Vagina (tissue), 2 donors: ENCODE measurements around the gene DNAH3. TPM values are rescaled to one million over a fixed set of nuclear protein-coding genes. Genes with fewer than 3 reads are reported as not detected.

Source experiments
- DNase-seq, 2 donors: peaks; one replicate each; pipeline ENCODE4 v3.0.0-alpha.2; 2017; ENCODE audit errors: extremely low spot score in 2 of 2
- H3K27ac ChIP-seq: fragments of 200-600 bp; sonication (generic); one replicate; pipeline ENCODE4 v1.5.1; 2019
- H3K27me3 ChIP-seq: fragments of 200-600 bp; sonication (generic); one replicate; pipeline ENCODE4 v1.5.1; 2019
- H3K36me3 ChIP-seq, 2 donors: fragments of 200-600 bp; sonication (generic); one replicate each; pipeline ENCODE4 v1.5.1; 2017 to 2019
- H3K4me1 ChIP-seq: fragments of 200-600 bp; sonication (generic); one replicate; pipeline ENCODE4 v1.5.1; 2019
- H3K4me3 ChIP-seq, 2 donors: fragments of 200-600 bp; sonication (generic); 1 replicate in 1 of 2; 2 replicates in 1 of 2; pipeline ENCODE4 v1.5.1; 2016 to 2019
- H3K9me3 ChIP-seq: fragments of 200-600 bp; sonication (generic); one replicate; pipeline ENCODE4 v1.5.1; 2019
- POLR2A ChIP-seq, 2 donors: fragments of 450-650 bp; IDR thresholded peaks; one replicate each; pipeline ENCODE4 v1.6.1; 2017; ENCODE audit warnings: antibody characterized with exemption in 2 of 2, mild to moderate bottlenecking in 2 of 2, moderate library complexity in 2 of 2
- POLR2AphosphoS5 ChIP-seq, 2 donors: sonication (generic); formaldehyde crosslinking; IDR thresholded peaks; one replicate each; pipeline ENCODE4 v1.9.0; 2017; ENCODE audit warnings: antibody characterized with exemption in 2 of 2, mild to moderate bottlenecking in 2 of 2, low read depth in 1 of 2; ENCODE audit not compliant: insufficient read depth in 1 of 2
- intact Hi-C: fragments of 100-400 bp; cut with DNase I; formaldehyde crosslinking; loops from one replicate; pipeline ENCODE4 v1.15.1; 2023
- total RNA-seq: library from RNA; depleted of rRNA; stranded (reverse); fragments of >200 nt; gene quantifications from one replicate; pipeline ENCODE4 v1.2.3, GENCODE V29; 2016
- TF ChIP-seq, protein P1 (sequence below), 3 experiments: fragments of 450-650 bp in 2 of 3; fragments of 200-600 bp in 1 of 3; sonication (generic) in 1 of 3; IDR thresholded peaks; one replicate each; pipeline ENCODE4 v1.5.1; 2017 to 2019; ENCODE audit warnings: antibody characterized with exemption in 3 of 3, mild to moderate bottlenecking in 2 of 3, moderate library complexity in 2 of 3

Gene DNAH3
- total RNA-seq, 1 donor from 2014 or later = 0.25 TPM

DNA sequence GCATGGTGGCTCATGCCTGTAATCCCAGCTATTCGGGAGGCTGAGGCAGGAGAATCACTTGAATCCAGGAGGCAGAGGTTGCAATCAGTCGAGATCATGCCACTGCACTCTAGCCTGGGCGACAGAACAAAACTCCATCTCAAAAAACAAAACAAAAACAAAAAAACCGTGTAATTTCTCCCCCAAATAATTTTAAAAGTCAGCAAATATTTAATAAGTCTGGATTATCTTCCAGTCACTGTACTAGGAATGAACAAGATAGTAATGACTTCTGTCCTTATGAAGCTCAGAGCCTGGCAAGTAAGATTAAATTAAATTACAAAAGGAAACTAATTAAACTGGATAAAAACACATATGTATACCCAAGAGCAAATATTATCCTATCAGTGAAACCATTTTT is 113.5 kb downstream of the DNAH3 start:
- intact Hi-C loops = no loop called here
- no peak overlapping the region for H3K27ac ChIP-seq
- no peaks in the 10 kb centered on the region for H3K36me3 ChIP-seq
- no peak for TF ChIP-seq POLR2AphosphoS5 (IDR thresholded peaks at IDR 0.05; ENCODE audit: insufficient read depth in 1 of 2, low read depth in 1 of 2)
- TF ChIP-seq POLR2A (IDR thresholded peaks at IDR 0.05) = no peak
- TF ChIP-seq, protein P1, sequence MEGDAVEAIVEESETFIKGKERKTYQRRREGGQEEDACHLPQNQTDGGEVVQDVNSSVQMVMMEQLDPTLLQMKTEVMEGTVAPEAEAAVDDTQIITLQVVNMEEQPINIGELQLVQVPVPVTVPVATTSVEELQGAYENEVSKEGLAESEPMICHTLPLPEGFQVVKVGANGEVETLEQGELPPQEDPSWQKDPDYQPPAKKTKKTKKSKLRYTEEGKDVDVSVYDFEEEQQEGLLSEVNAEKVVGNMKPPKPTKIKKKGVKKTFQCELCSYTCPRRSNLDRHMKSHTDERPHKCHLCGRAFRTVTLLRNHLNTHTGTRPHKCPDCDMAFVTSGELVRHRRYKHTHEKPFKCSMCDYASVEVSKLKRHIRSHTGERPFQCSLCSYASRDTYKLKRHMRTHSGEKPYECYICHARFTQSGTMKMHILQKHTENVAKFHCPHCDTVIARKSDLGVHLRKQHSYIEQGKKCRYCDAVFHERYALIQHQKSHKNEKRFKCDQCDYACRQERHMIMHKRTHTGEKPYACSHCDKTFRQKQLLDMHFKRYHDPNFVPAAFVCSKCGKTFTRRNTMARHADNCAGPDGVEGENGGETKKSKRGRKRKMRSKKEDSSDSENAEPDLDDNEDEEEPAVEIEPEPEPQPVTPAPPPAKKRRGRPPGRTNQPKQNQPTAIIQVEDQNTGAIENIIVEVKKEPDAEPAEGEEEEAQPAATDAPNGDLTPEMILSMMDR (IDR thresholded peaks at IDR 0.05) = no peak
- no peaks in the 10 kb centered on the region for H3K9me3 ChIP-seq
- no peaks in the 10 kb centered on the region for H3K4me1 ChIP-seq
- no peak overlapping the region for H3K4me3 ChIP-seq
- no peak for DNase-seq
- no peaks in the 10 kb centered on the region for H3K27me3 ChIP-seq

DNA sequence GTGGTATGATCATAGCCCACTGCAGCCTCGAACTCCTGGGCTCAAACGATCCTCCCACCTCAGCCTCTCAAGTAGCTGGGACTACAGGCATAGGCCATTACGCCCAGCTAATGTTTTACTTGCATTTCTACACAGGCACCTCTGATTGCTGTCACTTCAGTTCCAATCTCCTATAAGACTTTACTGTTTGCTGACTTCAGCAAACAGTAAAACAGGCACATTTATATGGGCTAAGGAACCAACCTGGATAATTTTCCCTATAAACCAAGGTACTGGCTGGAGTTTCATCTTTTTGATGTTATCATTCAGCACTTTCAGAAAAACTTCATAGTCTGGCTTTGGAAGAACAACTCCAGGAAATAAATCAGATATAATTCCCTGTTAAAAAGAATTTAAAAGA is 114.2 kb downstream of the DNAH3 start:
- no peaks in the 10 kb centered on the region for H3K36me3 ChIP-seq
- no peaks in the 10 kb centered on the region for H3K27me3 ChIP-seq
- TF ChIP-seq POLR2AphosphoS5 (IDR thresholded peaks at IDR 0.05; ENCODE audit: insufficient read depth in 1 of 2, low read depth in 1 of 2) (no peak), POLR2A (IDR thresholded peaks at IDR 0.05) (no peak)
- TF ChIP-seq, protein P1 (IDR thresholded peaks at IDR 0.05) = no peak
- no peaks in the 10 kb centered on the region for H3K4me1 ChIP-seq
- H3K4me3 ChIP-seq = no peak overlapping the region
- DNase-seq = no peak
- no peak overlapping the region for H3K27ac ChIP-seq
- H3K9me3 ChIP-seq = no peaks in the 10 kb centered on the region
- intact Hi-C loops = no loop called here

DNA sequence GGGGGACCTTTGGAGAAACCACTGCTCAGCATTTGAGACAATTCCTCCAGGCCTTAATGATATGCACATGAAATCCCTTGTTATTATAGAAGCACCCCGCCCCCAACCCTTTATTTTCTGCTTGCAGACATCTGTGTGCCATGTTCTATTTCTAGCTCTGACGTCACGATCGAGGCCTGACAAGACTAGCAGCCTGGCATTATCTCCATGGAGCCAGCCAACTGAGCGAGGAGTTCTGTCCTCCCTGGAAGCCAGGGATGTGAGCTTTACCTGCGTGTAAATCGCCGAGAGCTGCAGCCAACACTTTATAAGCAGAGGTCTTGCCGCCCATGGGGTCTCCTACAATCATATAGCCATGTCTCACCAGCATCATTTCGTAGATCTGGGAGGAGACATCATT is 116.9 kb downstream of the DNAH3 start:
- DNase-seq = peak in 1 of 2 donors; percentile 52
- TF ChIP-seq, protein P1 (IDR thresholded peaks at IDR 0.05) = no peak
- no peak for TF ChIP-seq POLR2A (IDR thresholded peaks at IDR 0.05)
- no peak for TF ChIP-seq POLR2AphosphoS5 (IDR thresholded peaks at IDR 0.05; ENCODE audit: insufficient read depth in 1 of 2, low read depth in 1 of 2)
- H3K36me3 ChIP-seq = no peaks in the 10 kb centered on the region
- no peak overlapping the region for H3K4me3 ChIP-seq
- no peaks in the 10 kb centered on the region for H3K9me3 ChIP-seq
- intact Hi-C loops = no loop called here
- H3K27me3 ChIP-seq = no peaks in the 10 kb centered on the region
- no peak overlapping the region for H3K27ac ChIP-seq
- no peaks in the 10 kb centered on the region for H3K4me1 ChIP-seq

DNA sequence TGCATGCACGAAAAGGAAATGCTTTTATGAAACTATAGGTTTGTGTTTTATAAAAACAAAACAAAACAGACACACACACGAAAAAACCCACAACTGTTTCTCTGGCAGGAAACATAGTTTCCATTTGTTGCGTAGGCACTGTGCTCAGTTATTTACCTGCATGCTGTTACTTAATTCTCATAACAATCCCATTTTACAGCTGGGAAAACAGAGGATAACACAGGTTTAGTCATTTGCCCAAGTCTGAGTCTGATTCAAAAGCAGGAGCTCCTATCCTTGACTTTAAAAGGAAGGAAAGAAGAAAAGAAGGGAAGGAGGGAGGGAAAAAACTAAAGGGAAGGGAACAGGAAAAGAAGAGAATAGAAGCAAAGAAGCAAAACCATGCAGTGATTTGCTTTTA is 117.4 kb downstream of the DNAH3 start:
- no peak for DNase-seq
- Histone ChIP-seq H3K9me3 (no peaks in the 10 kb centered on the region), H3K27me3 (no peaks in the 10 kb centered on the region), H3K27ac (no peak overlapping the region), H3K4me3 (no peak overlapping the region), H3K4me1 (no peaks in the 10 kb centered on the region), H3K36me3 (no peaks in the 10 kb centered on the region)
- TF ChIP-seq POLR2A (IDR thresholded peaks at IDR 0.05) (no peak), POLR2AphosphoS5 (IDR thresholded peaks at IDR 0.05; ENCODE audit: insufficient read depth in 1 of 2, low read depth in 1 of 2) (no peak)
- TF ChIP-seq, protein P1 (IDR thresholded peaks at IDR 0.05) = no peak
- intact Hi-C loops = no loop called here

DNA sequence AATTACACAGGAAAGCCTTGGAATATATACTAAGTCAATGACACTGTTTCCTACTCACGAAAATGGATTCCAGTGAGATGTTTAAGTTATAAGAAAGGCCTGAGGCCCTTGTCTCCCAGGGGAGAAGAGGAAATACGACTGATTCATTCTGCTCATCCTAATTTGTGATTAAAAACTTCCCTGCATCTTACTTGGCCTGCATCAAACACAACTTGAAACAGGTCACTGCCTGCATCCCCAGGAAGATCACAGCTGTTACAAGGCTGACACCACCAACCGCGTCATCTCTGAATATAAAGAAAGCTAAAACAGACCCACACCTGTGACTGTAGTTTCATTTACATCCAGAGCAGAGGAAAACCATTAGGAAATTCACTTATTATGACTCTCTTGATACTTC is 121.9 kb downstream of the DNAH3 start:
- intact Hi-C loops = no loop called here

More for the DNA sequence above, 121.9 kb downstream of the DNAH3 start:
- no peaks in the 10 kb centered on the region for H3K27me3 ChIP-seq
- H3K4me1 ChIP-seq = no peaks in the 10 kb centered on the region
- TF ChIP-seq POLR2AphosphoS5 (IDR thresholded peaks at IDR 0.05; ENCODE audit: insufficient read depth in 1 of 2, low read depth in 1 of 2) (no peak), POLR2A (IDR thresholded peaks at IDR 0.05) (no peak)
- TF ChIP-seq, protein P1 (IDR thresholded peaks at IDR 0.05) = no peak
- H3K36me3 ChIP-seq = no peaks in the 10 kb centered on the region
- no peak overlapping the region for H3K27ac ChIP-seq
- no peak for DNase-seq
- H3K4me3 ChIP-seq = no peak overlapping the region
- no peaks in the 10 kb centered on the region for H3K9me3 ChIP-seq
